Chondrocyte (in vitro differentiated cells): Measurements from ENCODE around the gene RXRA. TPM values are rescaled to one million over a fixed set of nuclear protein-coding genes. Genes with fewer than 3 reads are reported as not detected.

Source experiments
- DNase-seq: peaks from one replicate; pipeline ENCODE4 v3.0.0; 2021; ENCODE audit warnings: mixed read lengths, low spot score
- H3K27ac Mint-ChIP-seq: one replicate; pipeline ENCODE4 v1.8.0; 2021; ENCODE audit warnings: mild to moderate bottlenecking, moderate library complexity, mixed read lengths; ENCODE audit not compliant: unreplicated experiment
- H3K27me3 Mint-ChIP-seq: 2 replicates; pipeline ENCODE4 v1.8.0; 2021; ENCODE audit warnings: low read depth, mixed read lengths
- H3K36me3 Mint-ChIP-seq: 2 replicates; pipeline ENCODE4 v1.8.0; 2021; ENCODE audit warnings: low read depth, mixed read lengths
- H3K4me1 Mint-ChIP-seq: 2 replicates; pipeline ENCODE4 v1.8.0; 2021; ENCODE audit warnings: low read depth, mild to moderate bottlenecking, mixed read lengths
- H3K4me3 Mint-ChIP-seq: one replicate; pipeline ENCODE4 v1.8.0; 2021; ENCODE audit warnings: mild to moderate bottlenecking, moderate library complexity, mixed read lengths; ENCODE audit not compliant: unreplicated experiment
- H3K9me3 Mint-ChIP-seq: 2 replicates; pipeline ENCODE4 v1.8.0; 2021; ENCODE audit warnings: low read depth, mixed read lengths
- CTCF ChIP-seq: fragments of 200-600 bp; sonication (generic); IDR thresholded peaks from 2 replicates; pipeline ENCODE4 v1.5.0; 2021; ENCODE audit warnings: antibody characterized with exemption, mild to moderate bottlenecking, moderate library complexity
- total RNA-seq: library from RNA; stranded (reverse); gene quantifications from 3 replicates; pipeline ENCODE4 v1.2.1, GENCODE V29; 2021

RXRA gene
- total RNA-seq, 1 donor from 2014 or later = 27.3 TPM

GRCh38 chr9:134331186-134332025 is 5.2 kb downstream of the RXRA start:
- no peaks in the 10 kb centered on the region for H3K36me3 Mint-ChIP-seq
- DNase-seq = no peak
- no peak for TF ChIP-seq CTCF
- H3K27ac Mint-ChIP-seq = no peak overlapping the region
- no peaks in the 10 kb centered on the region for H3K9me3 Mint-ChIP-seq
- peaks cover 42% of the 10 kb centered on the region for H3K4me1 Mint-ChIP-seq
- no peak overlapping the region for H3K4me3 Mint-ChIP-seq
- no peaks in the 10 kb centered on the region for H3K27me3 Mint-ChIP-seq

DNA sequence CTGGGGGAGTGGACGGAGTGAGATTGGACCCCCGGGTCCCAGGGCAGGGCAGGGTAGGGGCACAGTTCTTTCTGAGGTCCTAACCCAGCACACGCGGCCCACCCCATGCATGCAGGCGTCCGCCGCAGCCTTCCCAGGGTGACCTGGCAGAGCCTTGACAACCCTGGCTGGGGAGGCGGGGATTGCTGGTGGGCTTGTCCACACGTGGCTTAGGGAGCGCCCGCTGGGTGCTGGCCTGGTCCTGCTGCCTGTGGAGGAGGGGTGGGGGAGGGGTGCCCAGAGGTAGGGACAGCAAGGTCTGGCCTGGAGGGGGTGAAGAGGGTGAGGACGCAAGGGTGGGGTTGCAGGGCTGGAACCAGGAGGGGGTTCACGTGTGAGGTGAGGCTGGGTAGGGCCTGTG is 6.0 kb downstream of the RXRA start:
- H3K27me3 Mint-ChIP-seq = no peaks in the 10 kb centered on the region
- no peaks in the 10 kb centered on the region for H3K9me3 Mint-ChIP-seq
- no peaks in the 10 kb centered on the region for H3K36me3 Mint-ChIP-seq
- H3K4me3 Mint-ChIP-seq = no peak overlapping the region
- H3K4me1 Mint-ChIP-seq = peaks cover 41% of the 10 kb centered on the region
- TF ChIP-seq CTCF = no peak
- DNase-seq = no peak
- no peak overlapping the region for H3K27ac Mint-ChIP-seq

GRCh38 chr9:134332841-134333233 is 6.6 kb downstream of the RXRA start:
- H3K27me3 Mint-ChIP-seq = no peaks in the 10 kb centered on the region
- no peaks in the 10 kb centered on the region for H3K36me3 Mint-ChIP-seq
- H3K9me3 Mint-ChIP-seq = no peaks in the 10 kb centered on the region
- TF ChIP-seq CTCF = no peak
- no peak overlapping the region for H3K27ac Mint-ChIP-seq
- peaks cover 42% of the 10 kb centered on the region for H3K4me1 Mint-ChIP-seq
- no peak for DNase-seq
- no peak overlapping the region for H3K4me3 Mint-ChIP-seq

DNA sequence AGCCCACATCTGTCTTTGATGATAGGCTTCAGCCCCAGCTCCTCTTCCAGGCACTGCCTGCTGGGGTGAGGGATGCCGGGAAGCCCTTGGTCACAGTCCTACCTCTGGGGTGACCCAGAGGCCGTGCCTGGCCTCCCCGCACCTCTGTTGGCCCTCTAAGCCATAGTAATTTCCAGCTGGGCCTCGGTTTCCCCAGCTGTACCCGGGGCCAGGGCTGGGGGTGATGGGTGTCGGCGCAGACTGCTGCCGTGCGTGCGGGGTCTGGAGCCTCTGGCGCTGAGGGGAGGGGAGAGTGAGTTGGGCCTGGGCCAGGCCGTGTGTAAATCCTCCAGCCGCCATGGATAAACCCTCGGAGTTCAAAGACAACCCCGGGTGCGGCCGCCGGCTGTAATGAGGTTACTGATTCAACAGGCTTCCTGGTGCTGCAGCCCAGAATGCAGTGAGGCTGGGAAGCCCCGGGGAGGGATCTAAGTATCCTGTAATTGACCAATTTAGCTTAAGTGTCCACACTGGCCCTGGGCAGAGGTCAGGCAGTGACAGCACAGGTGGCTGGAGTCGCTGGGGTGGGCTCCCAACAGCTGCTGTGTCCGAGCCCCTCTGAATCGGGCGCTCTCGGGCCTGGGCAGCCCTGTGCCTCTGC is 7.1 kb downstream of the RXRA start:
- H3K27ac Mint-ChIP-seq = no peak overlapping the region
- H3K36me3 Mint-ChIP-seq = no peaks in the 10 kb centered on the region
- no peak for TF ChIP-seq CTCF
- H3K27me3 Mint-ChIP-seq = no peaks in the 10 kb centered on the region
- DNase-seq = no peak
- peaks cover 37% of the 10 kb centered on the region for H3K4me1 Mint-ChIP-seq
- no peaks in the 10 kb centered on the region for H3K9me3 Mint-ChIP-seq
- no peak overlapping the region for H3K4me3 Mint-ChIP-seq

- Mint-ChIP-seq H3K27me3 (no peaks in the 10 kb centered on the region), H3K27ac (no peak overlapping the region), H3K9me3 (no peaks in the 10 kb centered on the region), H3K36me3 (no peaks in the 10 kb centered on the region), H3K4me1 (peaks cover 32% of the 10 kb centered on the region), H3K4me3 (no peak overlapping the region)
- no peak for DNase-seq
- TF ChIP-seq CTCF = no peak
These were observed 7.8 kb downstream of the RXRA start for GRCh38 chr9:134333874-134334581.
